Measurements from ENCODE around the gene ZC3HAV1. TPM values are rescaled to one million over a fixed set of nuclear protein-coding genes. Genes with fewer than 3 reads are reported as not detected.
A peak's percentile ranks its signal among the peaks of the same experiment; 100 is the strongest.

Gene ZC3HAV1
- total RNA-seq (10 to 100 TPM; 53.4 to 82.4 (median 68.3) TPM), polyA plus RNA-seq (10 to 100 TPM; 12.7 to 19.0 (median 13.0) TPM)
- long read RNA-seq, donor 1, full-length matches to known transcripts = 3 of 3 reads
- long read RNA-seq, donor 1, partial matches to known transcripts = 0 of 3 reads
- long read RNA-seq, donor 1, other reads (novel, unspliced or antisense) = 0 of 3 reads
- long read RNA-seq, donor 2, full-length matches to known transcripts = 2 of 2 reads
- long read RNA-seq, donor 2, partial matches to known transcripts = 0 of 2 reads
- long read RNA-seq, donor 2, other reads (novel, unspliced or antisense) = 0 of 2 reads

GRCh38 chr7:139109188-139109982 lies at the start of gene ZC3HAV1:
TSS of gene ZC3HAV1 (minus strand) at chr7:139109720. CDS start at chr7:139109331, 389 bp downstream.
- H3K36me3 ChIP-seq = no peaks in the 10 kb centered on the region
- peak in 6 of 11 experiments; percentile 8 to 43 (median 14) for TF ChIP-seq CTCF (IDR thresholded peaks at IDR 0.05 in 8 of 11, conservative IDR thresholded peaks at IDR 0.05 in 3 of 11)
- TF ChIP-seq POLR2A (IDR thresholded peaks at IDR 0.05) = peak in 2 of 3 donors; percentile 54 to 87
- peak; percentile 96 to 99 (median 96) for TF ChIP-seq POLR2AphosphoS5 (IDR thresholded peaks at IDR 0.05)
- H3K27me3 ChIP-seq (replicated peaks in 1 of 7) = no peaks in the 10 kb centered on the region
- H3K9me3 ChIP-seq = peaks cover 0 to 4% (median 0%) of the 10 kb centered on the region in 8 donors
- intact Hi-C loops (cut with DNase I; ENCODE audit: low total_unique reads) = no loop called here
- H3K27ac ChIP-seq = peak within 1 kb of the TSS; percentile 97 to 100 (median 98)
- peak within 1 kb of the TSS; percentile 84 to 98 (median 96) for H3K4me3 ChIP-seq
- 0% methylated on average over 36 to 68 of the region's 68 CpGs for WGBS, 5 donors
- DNase-seq = peak; percentile 97
- peaks cover 22 to 67% (median 39%) of the 10 kb centered on the region in 6 donors for H3K4me1 ChIP-seq

GRCh38 chr7:139153832-139154231 lies 44.3 kb upstream of the ZC3HAV1 start:
- intact Hi-C loops (cut with DNase I; ENCODE audit: low total_unique reads) = no loop called here
- H3K36me3 ChIP-seq = peaks cover 0 to 10% (median 0%) of the 10 kb centered on the region in 6 donors
- H3K9me3 ChIP-seq = peaks cover 0 to 7% (median 5%) of the 10 kb centered on the region in 8 donors
- 59 to 77% (median 72%) methylated on average over 2 of the region's 2 CpGs for WGBS, 5 donors
- no peak for DNase-seq
- H3K27me3 ChIP-seq (replicated peaks in 1 of 7) = no peaks in the 10 kb centered on the region
- H3K4me1 ChIP-seq = no peaks in the 10 kb centered on the region
- no peak overlapping the region for H3K4me3 ChIP-seq
- no peak overlapping the region for H3K27ac ChIP-seq
- TF ChIP-seq POLR2A (IDR thresholded peaks at IDR 0.05) = no peak
- no peak for TF ChIP-seq POLR2AphosphoS5 (IDR thresholded peaks at IDR 0.05)
- no peak for TF ChIP-seq CTCF (IDR thresholded peaks at IDR 0.05 in 8 of 11, conservative IDR thresholded peaks at IDR 0.05 in 3 of 11)

- Histone ChIP-seq H3K4me1 (no peaks in the 10 kb centered on the region), H3K27me3 (replicated peaks in 1 of 7) (no peaks in the 10 kb centered on the region), H3K9me3 (no peaks in the 10 kb centered on the region), H3K36me3 (peaks cover 0 to 19% (median 0%) of the 10 kb centered on the region in 6 donors), H3K27ac (no peak overlapping the region), H3K4me3 (no peak overlapping the region)
- DNase-seq = no peak
- TF ChIP-seq CTCF (IDR thresholded peaks at IDR 0.05 in 8 of 11, conservative IDR thresholded peaks at IDR 0.05 in 3 of 11) (no peak), POLR2AphosphoS5 (IDR thresholded peaks at IDR 0.05) (no peak), POLR2A (IDR thresholded peaks at IDR 0.05) (no peak)
- intact Hi-C loops (cut with DNase I; ENCODE audit: low total_unique reads) = no loop called here
- 93 to 100% (median 97%) methylated on average over 1 of the region's 1 CpG for WGBS, 5 donors
Measured at GRCh38 chr7:139152149-139152548, 42.6 kb upstream of the ZC3HAV1 start.

GRCh38 chr7:139139150-139139549 lies 29.6 kb upstream of the ZC3HAV1 start:
- TF ChIP-seq POLR2AphosphoS5 (IDR thresholded peaks at IDR 0.05) (no peak), CTCF (IDR thresholded peaks at IDR 0.05 in 8 of 11, conservative IDR thresholded peaks at IDR 0.05 in 3 of 11) (no peak), POLR2A (IDR thresholded peaks at IDR 0.05) (no peak)
- H3K4me1 ChIP-seq = peaks cover 2 to 19% (median 12%) of the 10 kb centered on the region in 6 donors
- H3K9me3 ChIP-seq = no peaks in the 10 kb centered on the region
- DNase-seq = no peak
- no peak overlapping the region for H3K4me3 ChIP-seq
- 68 to 84% (median 79%) methylated on average over 4 of the region's 4 CpGs for WGBS, 5 donors
- H3K27me3 ChIP-seq (replicated peaks in 1 of 7) = no peaks in the 10 kb centered on the region
- H3K27ac ChIP-seq = no peak overlapping the region
- peaks cover 0 to 6% (median 0%) of the 10 kb centered on the region in 6 donors for H3K36me3 ChIP-seq
- intact Hi-C loops (cut with DNase I; ENCODE audit: low total_unique reads) = no loop called here

Data from spleen (tissue), 13 donors.